ENCODE results near the gene GKN2.

The GKN2 gene

GRCh38 chr2:68952887-68953521 lies at the start of gene GKN2:
Gene GKN2 (minus strand): TSS chr2:68952893. CDS start chr2:68952861, 32 bp downstream.
- no peak for DNase-seq

- DNase-seq, result no peak
Observed at GRCh38 chr2:69001879-69002278, 49.2 kb upstream of the GKN2 start.

- DNase-seq, result no peak
Observed at GRCh38 chr2:68997401-68997800, 44.7 kb upstream of the GKN2 start.

- no peak for DNase-seq
Observed at GRCh38 chr2:68995916-68996315, 43.2 kb upstream of the GKN2 start.

- no peak for DNase-seq
Observed at GRCh38 chr2:68994864-68995263, 42.2 kb upstream of the GKN2 start.

- DNase-seq, result no peak
Observed at GRCh38 chr2:68993660-68994059, 41.0 kb upstream of the GKN2 start.

- DNase-seq, result no peak
Observed at GRCh38 chr2:68992933-68993332, 40.2 kb upstream of the GKN2 start.

GRCh38 chr2:68992341-68992740 lies 39.6 kb upstream of the GKN2 start:
- DNase-seq, result no peak

GRCh38 chr2:68989035-68989434 lies 36.3 kb upstream of the GKN2 start:
- no peak for DNase-seq

GRCh38 chr2:68987021-68987503 lies 34.4 kb upstream of the GKN2 start:
- no peak for DNase-seq

- no peak for DNase-seq
Observed at GRCh38 chr2:68980956-68981355, 28.3 kb upstream of the GKN2 start.

- no peak for DNase-seq
Observed at GRCh38 chr2:68978098-68978497, 25.4 kb upstream of the GKN2 start.

- no peak for DNase-seq
Observed at GRCh38 chr2:68977453-68977852, 24.8 kb upstream of the GKN2 start.

GRCh38 chr2:68975844-68976243 lies 23.2 kb upstream of the GKN2 start:
- no peak for DNase-seq

GRCh38 chr2:68974946-68975665 lies 22.4 kb upstream of the GKN2 start:
- DNase-seq, result no peak

GRCh38 chr2:68974251-68974650 lies 21.6 kb upstream of the GKN2 start, which contains the start of gene GKN1:
Gene GKN1 (plus strand): TSS chr2:68974636. CDS start chr2:68974678, 42 bp downstream.
- no peak for DNase-seq

GRCh38 chr2:68971591-68972231 lies 19.0 kb upstream of the GKN2 start:
- no peak for DNase-seq

GRCh38 chr2:68970566-68971265 lies 18.0 kb upstream of the GKN2 start:
- no peak for DNase-seq

- no peak for DNase-seq
Observed at GRCh38 chr2:68969736-68970490, 17.2 kb upstream of the GKN2 start.

- no peak for DNase-seq
Observed at GRCh38 chr2:68968221-68968620, 15.5 kb upstream of the GKN2 start.

GRCh38 chr2:68964282-68964681 lies 11.6 kb upstream of the GKN2 start:
- DNase-seq, result no peak

- no peak for DNase-seq
Observed at GRCh38 chr2:68961380-68961779, 8.7 kb upstream of the GKN2 start.

GRCh38 chr2:68959001-68959400 lies 6.3 kb upstream of the GKN2 start:
- DNase-seq, result no peak

Data from activated T-cell treated with anti-CD3 and anti-CD28 coated beads for 4 hours (primary cell).